ENCODE data around the gene SNX9.

DNA sequence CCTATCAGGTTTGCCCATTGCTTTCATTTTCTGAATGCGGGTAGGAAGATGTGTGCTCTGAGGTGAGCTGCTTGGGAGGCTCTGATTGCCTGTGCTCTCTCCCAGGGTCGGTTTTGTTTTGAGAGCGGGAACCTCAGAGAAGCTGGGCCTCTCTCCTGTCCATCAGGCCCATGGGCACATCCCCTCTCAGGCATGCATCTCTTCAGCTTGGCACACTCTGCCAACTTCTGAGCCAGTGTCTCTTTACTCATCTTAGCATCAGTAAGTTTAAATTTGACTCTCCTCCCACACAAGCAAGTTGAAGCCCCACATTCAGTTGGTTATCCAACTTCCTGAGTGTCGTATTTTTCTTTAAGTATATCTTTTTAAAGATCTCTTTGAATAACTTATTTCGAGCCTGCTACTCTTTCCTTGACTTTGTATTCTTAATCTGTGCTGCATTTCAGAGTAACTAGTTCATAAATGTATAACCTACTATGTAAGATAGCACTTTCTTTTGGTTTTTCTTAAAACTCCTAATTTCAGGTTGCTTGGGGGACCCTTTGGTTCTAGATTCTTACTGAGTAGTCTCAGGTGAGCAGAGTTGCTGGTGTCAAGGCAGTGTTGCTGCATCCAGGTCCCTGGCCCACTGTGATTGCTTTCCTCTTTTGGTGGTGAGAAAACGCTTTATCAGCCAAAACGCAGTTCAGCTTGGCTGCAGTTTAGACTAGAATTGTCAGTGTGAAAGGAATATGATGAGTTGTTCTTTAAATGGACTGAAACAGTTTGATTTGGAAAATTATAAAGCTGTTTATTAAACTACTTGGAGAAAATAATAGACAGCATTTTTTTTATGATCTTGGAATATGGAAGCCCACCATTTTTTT, 54.8 kb downstream of the SNX9 start:
- TF ChIP-seq, protein P1, sequence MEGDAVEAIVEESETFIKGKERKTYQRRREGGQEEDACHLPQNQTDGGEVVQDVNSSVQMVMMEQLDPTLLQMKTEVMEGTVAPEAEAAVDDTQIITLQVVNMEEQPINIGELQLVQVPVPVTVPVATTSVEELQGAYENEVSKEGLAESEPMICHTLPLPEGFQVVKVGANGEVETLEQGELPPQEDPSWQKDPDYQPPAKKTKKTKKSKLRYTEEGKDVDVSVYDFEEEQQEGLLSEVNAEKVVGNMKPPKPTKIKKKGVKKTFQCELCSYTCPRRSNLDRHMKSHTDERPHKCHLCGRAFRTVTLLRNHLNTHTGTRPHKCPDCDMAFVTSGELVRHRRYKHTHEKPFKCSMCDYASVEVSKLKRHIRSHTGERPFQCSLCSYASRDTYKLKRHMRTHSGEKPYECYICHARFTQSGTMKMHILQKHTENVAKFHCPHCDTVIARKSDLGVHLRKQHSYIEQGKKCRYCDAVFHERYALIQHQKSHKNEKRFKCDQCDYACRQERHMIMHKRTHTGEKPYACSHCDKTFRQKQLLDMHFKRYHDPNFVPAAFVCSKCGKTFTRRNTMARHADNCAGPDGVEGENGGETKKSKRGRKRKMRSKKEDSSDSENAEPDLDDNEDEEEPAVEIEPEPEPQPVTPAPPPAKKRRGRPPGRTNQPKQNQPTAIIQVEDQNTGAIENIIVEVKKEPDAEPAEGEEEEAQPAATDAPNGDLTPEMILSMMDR (IDR thresholded peaks at IDR 0.05): no peak
- TF ChIP-seq EP300 (IDR thresholded peaks at IDR 0.05) (no peak), POLR2A (IDR thresholded peaks at IDR 0.05) (no peak)

All from upper lobe of left lung (tissue), 4 donors.